ENCODE measurements around the gene DPAGT1. TPM values are rescaled to one million over a fixed set of nuclear protein-coding genes. Genes with fewer than 3 reads are reported as not detected.

DPAGT1 gene
- total RNA-seq, 3 donors from 2014 or later: 36.9 to 48.2 (median 39.5) TPM

DNA sequence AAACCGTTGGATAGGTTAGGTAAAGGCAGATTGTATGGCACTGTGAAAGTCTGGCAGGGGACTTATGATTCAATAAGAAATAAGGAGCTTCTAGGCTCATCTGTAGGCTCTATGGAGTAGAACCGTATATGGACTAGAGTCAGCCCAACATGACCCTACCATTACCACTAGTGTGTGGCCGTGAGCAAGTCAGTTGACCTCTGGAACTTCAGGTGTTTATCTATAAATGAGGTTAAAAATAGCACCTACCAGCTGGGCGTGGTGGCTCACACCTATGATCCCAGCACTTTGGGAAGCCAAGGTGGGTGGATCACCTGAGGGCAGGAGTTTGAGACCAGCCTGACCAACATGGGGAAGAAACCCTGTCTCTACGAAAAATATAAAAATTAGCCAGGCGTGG lies 24.2 kb upstream of the DPAGT1 start:
- DNase-seq: peak; percentile 58 to 75 (median 60)
- intact Hi-C loops (cut with DNase I, micrococcal nuclease): no loop called here

GRCh38 chr11:119121811-119122124 lies 20.1 kb upstream of the DPAGT1 start:
- no peaks in the 10 kb centered on the region for H3K36me3 ChIP-seq (ENCODE audit: low read depth)
- peak overlapping the region; percentile 87 for H3K4me3 ChIP-seq
- intact Hi-C loops (cut with DNase I, micrococcal nuclease): no loop called here
- no peak for TF ChIP-seq CTCF (IDR thresholded peaks at IDR 0.05)
- no peaks in the 10 kb centered on the region for H3K9me3 ChIP-seq
- ATAC-seq: no peak
- peaks cover 18% of the 10 kb centered on the region for H3K4me1 ChIP-seq (ENCODE audit: low read depth)
- no peak for DNase-seq

More for the DNA sequence above, 24.2 kb upstream of the DPAGT1 start:
- H3K9me3 ChIP-seq: no peaks in the 10 kb centered on the region
- H3K36me3 ChIP-seq (ENCODE audit: low read depth): no peaks in the 10 kb centered on the region
- peak; percentile 47 for ATAC-seq
- peaks cover 18% of the 10 kb centered on the region for H3K4me1 ChIP-seq (ENCODE audit: low read depth)
- no peak overlapping the region for H3K4me3 ChIP-seq
- no peak for TF ChIP-seq CTCF (IDR thresholded peaks at IDR 0.05)

- Histone ChIP-seq H3K36me3 (ENCODE audit: low read depth) (no peaks in the 10 kb centered on the region), H3K9me3 (no peaks in the 10 kb centered on the region), H3K4me1 (ENCODE audit: low read depth) (peaks cover 18% of the 10 kb centered on the region), H3K4me3 (peak within 1 kb of the TSS; percentile 87)
- DNase-seq: peak; percentile 100
- TF ChIP-seq CTCF (IDR thresholded peaks at IDR 0.05): no peak
- ATAC-seq: peak; percentile 96
- intact Hi-C loops (cut with DNase I, micrococcal nuclease): no loop called here
Measured at GRCh38 chr11:119121008-119121810, 19.6 kb upstream of the DPAGT1 start, which contains the start of gene HINFP. Gene HINFP, plus strand, starts transcription at chr11:119121580. Its CDS starts 5,365 bp downstream, at chr11:119126945.

DNA sequence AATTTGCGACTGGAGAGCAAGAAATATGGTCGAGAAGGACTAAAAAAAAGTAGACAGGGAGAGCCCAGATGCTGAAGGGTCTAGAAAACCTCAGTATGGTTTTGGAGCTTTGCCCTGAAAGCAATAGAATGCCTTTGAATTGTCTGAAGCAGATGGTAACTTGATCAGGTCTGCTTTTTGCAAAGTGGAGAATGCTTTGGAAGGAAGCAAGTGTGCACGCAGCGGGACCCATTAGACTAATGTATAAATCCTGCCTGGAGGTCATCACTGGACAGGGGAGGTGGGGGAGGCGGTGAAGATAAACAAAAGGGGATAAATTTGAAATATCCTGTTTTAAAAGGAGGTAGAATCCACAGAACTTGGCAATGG lies 19.0 kb upstream of the DPAGT1 start:
- Histone ChIP-seq H3K4me3 (no peak overlapping the region), H3K4me1 (ENCODE audit: low read depth) (peaks cover 16% of the 10 kb centered on the region), H3K9me3 (no peaks in the 10 kb centered on the region), H3K36me3 (ENCODE audit: low read depth) (no peaks in the 10 kb centered on the region)
- no peak for ATAC-seq
- no peak for TF ChIP-seq CTCF (IDR thresholded peaks at IDR 0.05)
- no peak for DNase-seq
- intact Hi-C loops (cut with DNase I, micrococcal nuclease): no loop called here

DNA sequence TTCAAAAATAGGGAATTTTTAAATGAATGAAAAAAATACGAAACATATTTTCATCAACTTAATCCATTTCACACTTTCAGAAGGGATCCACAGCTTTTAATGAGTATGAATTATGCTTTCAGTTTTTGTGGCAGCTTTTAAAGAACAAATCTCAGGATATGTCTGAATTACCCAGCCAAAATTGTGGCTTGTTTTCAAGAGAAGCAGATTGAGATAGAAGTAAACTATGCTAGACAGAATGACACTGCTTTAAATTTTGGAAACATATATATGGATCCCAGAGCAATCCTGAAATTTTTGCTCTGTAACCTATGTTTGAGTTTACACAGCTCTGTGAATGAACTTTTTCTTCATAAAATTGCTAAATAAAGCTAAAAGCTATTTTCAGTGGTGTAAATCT lies 17.3 kb upstream of the DPAGT1 start:
- no peak for DNase-seq
- intact Hi-C loops (cut with DNase I, micrococcal nuclease): no loop called here
- ATAC-seq: no peak

More for the DNA sequence above, 17.3 kb upstream of the DPAGT1 start:
- H3K36me3 ChIP-seq (ENCODE audit: low read depth): no peaks in the 10 kb centered on the region
- TF ChIP-seq CTCF (IDR thresholded peaks at IDR 0.05): no peak
- H3K4me3 ChIP-seq: no peak overlapping the region
- H3K4me1 ChIP-seq (ENCODE audit: low read depth): peaks cover 9% of the 10 kb centered on the region
- H3K9me3 ChIP-seq: no peaks in the 10 kb centered on the region
